Measurements from ENCODE around the gene SOX5. TPM values are rescaled to one million over a fixed set of nuclear protein-coding genes. Genes with fewer than 3 reads are reported as not detected.
"Not testable (repeated sequence)": the region's sequence is repeated elsewhere in the genome, so short reads cannot be mapped to it uniquely, and the experiment has no call there.

SOX5 gene
- total RNA-seq, 1 donor from 2014 or later: 209 TPM

DNA sequence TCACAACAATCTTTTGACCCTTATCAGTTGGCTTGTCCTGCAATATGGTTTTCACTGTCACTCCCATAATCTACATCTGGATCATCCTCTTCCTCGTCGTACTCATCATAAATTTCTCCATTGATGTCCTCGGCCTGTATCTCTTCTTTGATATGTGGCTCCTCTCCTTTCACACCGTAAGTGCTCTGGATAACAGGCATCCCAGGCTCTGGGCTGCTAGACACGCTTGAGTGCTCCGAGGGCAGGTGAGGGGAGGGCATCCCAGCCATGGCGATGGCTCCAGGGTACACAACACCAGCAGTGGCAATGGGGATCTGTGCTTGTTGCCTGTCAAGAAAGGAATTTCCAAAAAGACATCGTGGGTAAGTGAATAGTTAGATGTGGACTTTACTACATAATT, 415.3 kb downstream of the SOX5 start:
- DNase-seq: no peak

DNA sequence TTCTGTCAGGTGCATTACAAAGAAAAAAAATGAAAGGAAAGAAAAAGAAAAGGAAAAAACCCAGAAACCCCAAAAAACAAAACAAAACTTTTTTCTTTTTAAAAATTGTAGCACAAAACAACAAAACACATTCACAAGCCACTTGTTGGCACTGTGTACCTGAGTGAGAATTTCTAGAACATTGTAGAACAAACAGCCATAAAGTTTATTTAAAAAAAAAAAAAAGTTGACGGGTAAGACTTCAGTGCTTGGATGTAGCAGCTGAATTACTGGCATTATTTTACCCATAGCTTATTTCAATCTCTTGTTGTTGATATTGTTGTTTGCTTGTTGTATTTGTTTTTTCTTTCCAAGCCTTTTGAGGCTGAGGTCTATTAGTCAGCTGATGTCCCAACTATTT, 415.8 kb downstream of the SOX5 start:
- no peak for DNase-seq

DNA sequence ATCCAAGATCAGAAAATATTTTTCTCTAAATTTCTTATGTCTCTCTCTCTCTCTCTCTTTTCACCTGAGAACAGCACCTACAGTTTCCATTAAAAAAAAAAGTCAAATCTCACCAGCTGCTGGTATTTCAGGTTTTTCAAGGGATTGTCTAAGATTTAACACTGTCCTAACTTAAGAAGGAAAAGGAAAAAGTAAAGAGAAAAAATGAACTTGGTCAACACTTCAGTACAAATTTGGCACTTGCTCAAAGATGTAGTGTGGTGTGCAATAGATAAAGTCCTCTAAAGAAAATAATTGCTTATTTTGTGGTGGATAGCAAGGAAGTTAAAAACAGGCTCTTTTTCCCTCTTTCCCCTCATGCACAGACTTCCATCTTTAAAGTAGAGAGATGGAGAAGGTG, 416.2 kb downstream of the SOX5 start:
- no peak for DNase-seq

DNA sequence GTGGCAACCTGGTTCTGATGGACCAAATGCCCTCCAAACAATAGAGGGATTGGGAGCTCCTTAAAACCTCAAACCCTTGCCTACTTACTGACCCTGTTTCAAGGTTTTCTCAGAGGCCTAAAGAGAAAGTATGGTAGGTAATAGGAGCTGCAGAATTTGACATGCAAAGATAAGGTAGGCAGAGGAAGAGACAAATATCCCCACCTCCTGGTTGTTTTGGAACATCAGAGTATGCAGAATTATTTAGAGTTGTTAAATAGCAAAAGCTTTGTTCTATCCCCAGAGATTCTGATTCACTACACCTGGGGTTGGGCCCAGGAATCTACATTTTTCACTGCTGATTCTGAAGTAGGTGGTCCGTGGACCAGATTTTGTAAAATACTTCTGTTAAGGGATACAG, 421.2 kb downstream of the SOX5 start:
- no peak for DNase-seq

DNA sequence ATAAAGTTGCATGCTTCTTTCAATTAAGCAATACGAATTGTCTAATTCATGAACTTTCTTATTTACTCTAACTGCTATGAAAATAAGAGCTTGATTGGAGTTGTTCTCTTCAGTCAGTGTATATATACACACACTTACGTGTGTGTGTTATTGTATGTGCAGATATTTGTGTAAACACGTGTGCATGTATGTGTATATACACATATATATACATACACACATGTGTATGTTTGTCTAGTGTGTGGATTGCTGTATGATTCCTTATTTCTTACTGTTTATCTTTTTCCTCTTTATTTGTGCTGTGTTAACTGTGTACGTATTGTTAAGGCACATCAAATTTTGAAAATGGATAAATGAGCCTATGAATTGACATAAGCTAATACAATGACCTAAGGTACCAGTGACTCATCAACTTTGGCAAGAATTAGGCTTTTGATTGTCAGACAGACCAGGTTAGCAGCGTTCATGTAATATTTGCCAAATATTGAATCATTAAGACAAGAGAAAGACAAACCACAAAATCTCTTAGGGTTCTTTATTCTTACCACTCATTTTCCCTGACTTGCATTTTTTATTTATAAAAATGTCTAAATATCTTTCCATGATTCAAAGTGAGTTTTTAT, 423.9 kb downstream of the SOX5 start:
- no peak for DNase-seq

DNA sequence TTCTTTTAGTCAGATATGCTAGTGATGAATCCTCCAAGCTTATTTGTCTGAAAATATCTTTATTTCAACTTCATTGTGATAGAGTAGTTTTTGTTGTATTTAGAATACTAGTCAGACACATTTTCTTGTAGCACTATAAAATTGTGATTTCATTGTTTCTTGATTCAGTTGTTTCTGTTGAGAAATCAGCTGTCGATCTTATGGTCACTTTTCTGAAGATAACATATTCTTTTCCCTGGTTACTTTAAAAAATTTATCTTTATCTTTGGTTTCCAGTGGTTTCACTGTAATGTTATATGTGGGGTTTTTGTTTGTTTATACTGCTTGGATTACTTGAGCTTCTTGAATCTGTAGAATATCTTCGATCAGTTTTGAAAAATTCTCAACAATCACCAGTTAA, 426.1 kb downstream of the SOX5 start:
- no peak for DNase-seq

DNA sequence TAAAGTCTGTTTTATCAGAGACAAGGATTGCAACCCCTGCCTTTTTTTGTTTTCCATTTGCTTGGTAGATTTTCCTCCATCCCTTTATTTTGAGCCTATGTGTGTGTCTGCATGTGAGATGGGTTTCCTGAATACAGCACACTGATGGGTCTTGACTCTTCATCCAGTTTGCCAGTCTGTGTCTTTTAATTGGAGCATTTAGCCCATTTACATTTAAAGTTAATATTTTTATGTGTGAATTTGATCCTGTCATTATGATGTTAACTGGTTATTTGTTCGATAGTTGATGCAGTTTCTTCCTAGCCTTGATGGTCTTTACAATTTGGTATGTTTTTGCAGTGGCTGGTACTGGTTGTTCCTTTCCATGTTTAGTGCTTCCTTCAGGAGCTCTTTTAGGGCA, 430.0 kb downstream of the SOX5 start:
- DNase-seq: not testable (repeated sequence)

DNA sequence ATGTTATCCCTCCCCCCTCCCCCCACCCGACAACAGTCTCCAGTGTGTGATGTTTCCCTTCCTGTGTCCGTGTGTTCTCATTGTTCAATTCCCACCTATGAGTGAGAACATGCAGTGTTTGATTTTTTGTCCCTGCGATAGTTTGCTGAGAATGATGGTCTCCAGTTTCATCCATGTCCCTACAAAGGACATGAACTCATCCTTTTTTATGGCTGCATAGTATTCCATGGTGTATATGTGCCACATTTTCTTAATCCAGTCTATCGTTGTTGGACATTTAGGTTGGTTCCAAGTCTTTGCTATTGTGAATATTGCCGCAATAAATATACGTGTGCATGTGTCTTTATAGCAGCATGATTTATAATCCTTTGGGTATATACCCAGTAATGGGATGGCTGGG, 433.7 kb downstream of the SOX5 start:
- not testable (repeated sequence) for DNase-seq

DNA sequence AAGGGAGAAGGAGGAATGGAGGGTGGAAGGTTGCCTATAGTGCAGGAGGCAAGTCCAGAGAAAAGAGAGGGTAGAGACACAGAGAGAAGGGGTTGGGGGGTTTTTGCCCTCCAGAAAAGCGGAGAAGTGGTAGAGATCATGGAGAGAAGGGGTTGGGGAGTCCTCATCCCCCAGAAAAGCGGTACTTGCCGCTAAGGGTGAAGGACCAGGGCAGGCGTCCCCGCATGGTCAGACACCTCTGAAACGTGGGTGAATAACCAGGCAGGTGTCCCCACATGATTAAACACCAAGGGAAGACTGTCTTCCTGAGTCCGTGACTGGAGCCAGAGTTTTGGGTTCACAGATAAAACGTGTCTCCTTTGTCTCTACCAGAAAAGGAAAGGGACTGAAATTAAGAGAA, 439.0 kb downstream of the SOX5 start:
- DNase-seq: no peak

DNA sequence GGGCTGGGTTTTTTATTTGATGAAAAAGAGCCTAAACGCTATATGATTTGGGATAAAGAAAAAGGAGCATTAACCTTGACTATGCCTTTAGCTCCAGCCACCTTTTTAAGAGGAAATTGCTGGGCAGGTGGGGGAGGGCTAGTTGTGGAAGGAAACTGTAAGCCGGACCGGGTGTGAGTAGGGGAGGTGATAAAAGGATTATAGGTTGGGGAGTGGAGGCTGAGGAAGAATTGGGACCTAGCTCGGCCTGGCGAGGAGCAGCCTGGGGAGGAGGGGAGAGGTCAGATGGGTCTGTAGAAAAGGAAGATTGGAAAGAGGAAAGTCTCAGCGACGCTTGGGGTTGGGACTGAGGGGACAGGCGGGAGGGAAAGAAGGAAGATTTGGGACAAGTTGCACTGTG, 439.6 kb downstream of the SOX5 start:
- not testable (repeated sequence) for DNase-seq

DNA sequence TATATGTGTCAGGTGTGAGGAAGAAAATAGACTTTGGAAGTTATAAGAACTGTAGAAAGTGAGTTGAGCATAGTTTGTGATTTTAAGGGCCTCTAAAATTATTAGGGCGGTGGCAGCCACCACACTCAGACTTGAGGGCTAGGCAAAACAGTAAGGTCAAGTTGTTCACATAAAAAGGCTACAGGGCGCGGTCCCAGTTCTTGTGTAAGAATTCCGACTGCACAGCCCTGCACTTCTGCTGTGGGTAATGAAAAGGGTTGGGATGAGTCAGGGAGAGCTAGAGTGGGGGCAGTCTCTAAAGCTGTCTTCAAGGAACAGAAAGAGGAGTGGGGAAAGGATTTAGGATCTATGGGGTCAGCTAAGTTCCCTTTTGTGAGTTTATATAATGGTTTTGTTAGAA, 441.7 kb downstream of the SOX5 start:
- not testable (repeated sequence) for DNase-seq

DNA sequence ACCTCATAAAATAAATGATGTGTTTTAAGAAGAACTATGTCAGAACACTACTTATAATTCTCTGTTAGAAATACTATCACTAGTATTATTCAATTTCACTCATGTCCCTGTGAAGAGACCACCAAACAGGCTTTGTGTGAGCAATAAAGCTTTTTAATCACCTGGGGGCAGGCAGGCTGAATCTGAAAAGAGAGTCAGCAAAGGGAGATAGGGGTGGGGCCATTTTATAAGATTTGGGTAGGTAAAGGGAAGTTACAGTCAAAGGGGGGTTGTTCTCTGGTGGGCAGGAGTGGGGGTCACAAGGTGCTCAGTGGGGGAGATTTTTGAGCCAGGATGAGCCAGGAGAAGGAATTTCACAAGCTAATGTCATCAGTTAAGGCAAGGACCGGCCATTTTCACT, 443.7 kb downstream of the SOX5 start:
- not testable (repeated sequence) for DNase-seq

DNA sequence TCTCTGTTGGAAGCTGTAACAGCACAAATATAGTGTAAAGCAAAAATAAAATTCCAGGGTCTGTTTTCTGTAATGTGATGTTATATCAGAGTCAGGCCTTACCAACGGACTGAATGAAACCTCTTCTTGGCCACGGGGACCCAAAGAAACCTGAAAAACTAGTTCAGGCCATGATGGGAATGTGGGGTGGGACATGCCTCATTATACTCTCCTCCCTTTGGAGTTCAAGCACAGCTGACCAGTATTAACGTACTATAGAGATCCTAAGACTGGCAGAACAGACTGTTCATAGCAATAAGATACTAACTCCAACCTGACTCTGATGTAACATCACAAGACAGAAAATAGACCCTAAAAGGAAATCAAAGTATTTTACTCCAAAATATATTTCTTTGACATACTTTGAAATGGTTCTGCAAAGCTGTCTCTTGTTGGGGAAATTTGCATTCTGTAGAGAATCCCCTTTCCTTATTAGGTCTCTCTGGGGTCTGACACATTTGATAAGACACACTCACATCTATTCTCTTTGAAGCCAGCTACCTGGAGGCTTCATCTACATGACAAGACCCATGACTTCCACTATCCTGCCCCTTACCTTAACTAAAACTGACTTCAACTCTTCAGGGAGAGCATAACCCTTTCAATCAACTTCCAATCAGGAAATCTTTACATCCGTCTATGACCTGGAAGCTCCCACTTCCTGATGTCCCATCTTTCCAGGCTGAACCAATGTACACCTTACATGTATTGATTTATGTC, 444.6 kb downstream of the SOX5 start:
- DNase-seq: no peak

DNA sequence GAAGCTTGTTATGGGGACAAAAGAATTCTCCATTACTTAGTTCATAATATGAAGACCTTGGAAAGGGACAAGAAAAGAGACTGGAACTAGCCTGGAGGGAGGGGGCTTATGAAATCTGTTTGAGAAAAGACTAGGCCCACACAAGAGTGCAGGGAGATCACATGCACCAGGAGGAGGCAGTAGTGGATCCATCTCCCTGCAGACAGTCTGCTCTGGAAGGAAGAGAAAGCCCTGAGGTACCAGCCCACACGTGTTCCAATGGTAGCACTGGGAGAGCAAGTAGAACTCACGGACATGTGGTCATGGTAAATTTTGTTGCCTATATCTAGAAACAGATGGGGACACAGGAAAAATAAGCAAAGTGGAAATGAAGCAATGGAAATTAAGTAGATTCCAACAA, 445.4 kb downstream of the SOX5 start:
- DNase-seq: no peak

DNA sequence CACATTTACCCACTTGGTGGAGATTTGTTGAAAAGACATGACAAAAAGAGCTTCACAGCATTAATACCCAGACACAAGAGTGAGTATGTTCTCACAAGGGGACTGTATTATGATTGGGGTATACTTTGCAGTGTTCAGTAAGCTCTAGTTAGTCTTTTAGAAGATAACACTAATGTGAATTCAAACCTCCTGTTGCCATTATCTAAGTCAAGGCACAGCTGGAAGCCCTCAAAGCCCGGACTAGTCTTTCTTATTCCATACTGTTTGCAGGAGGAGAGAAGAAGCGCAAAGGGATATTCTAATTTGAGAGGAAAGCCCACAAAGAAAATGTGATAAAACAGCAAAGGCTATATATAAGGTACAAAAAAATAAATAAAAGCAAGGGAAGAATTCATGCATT, 445.9 kb downstream of the SOX5 start:
- no peak for DNase-seq

DNA sequence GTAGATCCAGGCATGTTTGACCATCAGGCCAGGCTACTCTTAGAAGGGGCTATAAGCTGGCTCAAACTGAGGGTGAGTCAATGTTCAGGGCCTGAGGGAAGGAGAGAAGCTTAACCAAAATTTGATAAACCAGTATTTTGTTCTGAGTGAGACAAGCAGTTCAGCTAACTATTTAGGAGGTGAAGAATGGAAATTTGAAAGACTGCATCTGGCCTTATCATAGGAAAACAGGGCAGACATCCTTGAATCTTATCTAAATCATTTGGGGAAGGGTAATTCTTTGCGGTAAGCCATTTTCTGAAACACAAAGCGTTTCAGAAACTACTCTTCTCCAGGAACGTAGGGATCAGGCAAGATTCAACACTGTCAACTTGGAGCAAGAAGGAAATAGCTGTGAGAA, 447.2 kb downstream of the SOX5 start:
- no peak for DNase-seq

DNA sequence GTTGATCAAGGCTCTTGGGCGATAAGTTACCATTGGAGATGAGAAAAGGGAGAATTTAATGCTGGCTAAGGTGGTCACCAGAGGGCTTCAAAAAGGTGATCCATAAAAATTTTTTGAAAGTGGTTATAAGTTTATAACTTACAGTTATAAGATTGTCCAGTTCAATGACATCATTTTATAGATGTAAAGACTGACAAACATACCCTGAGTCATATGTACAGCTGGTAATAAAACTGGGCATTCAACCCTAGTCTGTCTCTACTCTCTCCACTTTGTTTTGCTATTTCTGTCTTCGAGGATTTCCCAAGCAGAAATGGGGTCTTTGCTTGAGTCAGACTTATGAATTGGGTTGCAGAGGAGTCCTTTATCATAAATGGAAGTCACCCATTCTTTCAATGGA, 454.0 kb downstream of the SOX5 start:
- no peak for DNase-seq

DNA sequence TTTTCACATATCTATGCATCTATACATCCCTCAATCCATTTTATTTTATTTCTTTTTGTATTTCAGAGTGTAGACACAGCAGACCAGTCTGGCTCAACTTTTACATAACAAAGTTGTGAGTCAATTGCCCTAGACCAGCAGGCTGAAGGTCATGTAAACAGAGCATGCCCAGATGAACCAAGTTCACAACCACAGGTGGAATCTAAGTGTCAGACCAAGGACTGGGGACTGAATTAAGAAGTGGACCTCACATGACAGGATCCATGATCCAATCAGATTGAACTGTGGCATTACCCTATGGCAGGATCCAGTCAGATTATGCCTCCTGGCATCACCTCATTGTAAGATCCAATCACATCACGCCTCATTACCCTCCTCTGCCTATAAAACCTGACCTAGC, 455.8 kb downstream of the SOX5 start:
- no peak for DNase-seq

DNA sequence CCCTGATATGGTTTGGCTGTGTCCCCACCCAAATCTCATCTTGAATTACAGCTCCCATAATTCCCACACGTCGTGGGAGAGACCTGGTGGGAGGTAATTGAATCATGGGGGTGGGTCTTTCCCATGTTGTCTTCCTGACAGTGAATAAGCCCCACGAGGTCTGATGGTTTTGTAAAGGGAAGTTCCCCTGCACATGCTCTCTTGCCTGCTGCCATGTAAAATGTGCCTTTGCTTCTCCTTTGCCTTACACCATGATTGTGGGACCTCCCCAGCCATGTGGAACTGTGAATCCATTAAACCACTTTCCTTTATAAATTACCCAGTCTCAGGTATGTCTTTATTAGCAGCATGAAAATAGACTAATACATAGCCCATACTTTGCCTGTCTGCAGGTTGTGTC, 458.4 kb downstream of the SOX5 start:
- not testable (repeated sequence) for DNase-seq

DNA sequence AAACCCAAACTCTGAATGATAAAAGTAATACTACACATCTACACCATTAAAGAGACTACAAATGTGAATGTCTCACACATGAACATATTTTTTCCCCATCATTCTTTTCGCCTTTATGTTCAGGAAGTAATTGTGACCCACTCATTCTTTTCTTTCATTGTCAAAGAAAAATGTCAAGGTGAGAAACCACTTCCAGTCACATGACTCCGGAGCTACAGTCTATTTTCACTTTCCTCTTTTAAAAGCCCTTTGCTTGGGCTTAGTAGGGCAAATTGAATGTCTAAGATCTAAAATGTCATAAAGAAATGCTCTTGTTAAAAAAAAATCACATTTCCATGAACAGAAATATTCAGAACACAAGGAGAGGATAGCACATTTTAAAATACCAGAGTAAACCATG, 461.3 kb downstream of the SOX5 start:
- no peak for DNase-seq

DNA sequence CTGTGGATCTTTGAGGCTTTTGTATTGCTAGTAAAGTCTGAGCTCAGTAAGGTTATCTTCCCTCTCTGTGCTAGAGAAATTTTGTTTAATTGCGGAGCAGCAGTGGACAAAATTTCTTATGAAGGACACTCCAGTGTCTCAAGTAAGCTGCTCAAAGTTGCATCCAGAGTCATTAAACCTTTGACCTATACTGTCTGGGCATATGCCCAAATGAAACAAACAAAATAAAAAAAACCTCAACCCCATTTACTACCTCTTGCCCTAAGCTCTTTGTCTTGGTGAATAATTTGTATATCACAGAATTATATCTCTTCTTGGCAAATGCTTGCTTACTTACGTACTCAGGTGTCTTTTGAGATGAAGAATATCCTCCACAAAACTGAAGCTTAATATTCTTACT, 465.2 kb downstream of the SOX5 start:
- no peak for DNase-seq

DNA sequence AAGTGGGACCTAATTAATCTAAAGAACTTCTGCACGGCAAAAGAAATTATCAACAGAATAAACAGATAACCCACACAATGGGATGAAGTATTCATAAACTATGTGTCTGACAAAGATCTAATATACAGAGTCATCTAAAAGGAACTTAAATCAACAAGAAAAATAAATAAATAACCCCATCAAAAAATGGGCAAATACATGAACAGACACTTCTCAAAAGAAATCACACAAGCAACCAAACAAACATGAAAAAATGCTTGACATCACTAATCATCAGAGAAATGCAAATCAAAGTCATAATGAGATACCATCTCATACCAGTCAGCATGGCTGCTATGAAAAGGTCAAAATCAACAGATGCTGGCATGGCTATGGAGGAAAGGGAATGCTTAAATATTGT, 466.9 kb downstream of the SOX5 start:
- no peak for DNase-seq
